ENCODE data around the gene DACT2. TPM values are rescaled to one million over a fixed set of nuclear protein-coding genes. Genes with fewer than 3 reads are reported as not detected.
"Not testable (repeated sequence)": the region's sequence is repeated elsewhere in the genome, so short reads cannot be mapped to it uniquely, and the experiment has no call there.

Gene DACT2
- total RNA-seq, 1 donor from 2014 or later: 2.5 TPM

DNA sequence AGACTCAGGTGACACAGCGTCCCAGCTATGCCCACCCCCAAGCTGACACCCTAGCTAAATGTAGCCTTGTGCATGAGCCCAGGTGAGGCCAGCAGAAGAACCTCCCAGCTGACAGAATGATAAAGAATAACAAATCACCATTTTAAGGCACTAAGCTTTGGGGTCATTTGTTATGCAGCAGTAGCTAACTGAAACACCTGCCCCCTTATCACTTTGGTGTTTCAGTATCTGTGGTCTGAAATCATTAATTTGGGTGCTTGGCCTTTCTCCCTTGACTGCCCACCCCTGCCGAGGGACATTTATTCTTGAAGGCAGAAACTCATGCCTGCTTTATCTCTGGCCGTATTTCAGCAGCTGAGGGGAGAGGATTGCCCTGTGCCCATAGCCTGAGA, 30.0 kb downstream of the DACT2 start:
- DNase-seq (no peak), ATAC-seq (no peak)
- Histone ChIP-seq H3K27me3 (no peaks in the 10 kb centered on the region), H3K9me3 (no peaks in the 10 kb centered on the region), H3K27ac (no peak overlapping the region), H3K4me3 (no peak overlapping the region), H3K36me3 (no peaks in the 10 kb centered on the region), H3K4me1 (no peaks in the 10 kb centered on the region)
- intact Hi-C loops (cut with DNase I): no loop called here
- no peak for TF ChIP-seq CTCF (IDR thresholded peaks at IDR 0.05)

- ATAC-seq (no peak), DNase-seq (no peak)
- Histone ChIP-seq H3K27ac (no peak overlapping the region), H3K4me3 (no peak overlapping the region), H3K9me3 (no peaks in the 10 kb centered on the region), H3K36me3 (no peaks in the 10 kb centered on the region), H3K27me3 (no peaks in the 10 kb centered on the region), H3K4me1 (no peaks in the 10 kb centered on the region)
- no peak for TF ChIP-seq CTCF (IDR thresholded peaks at IDR 0.05)
- intact Hi-C loops (cut with DNase I): no loop called here
Measured at GRCh38 chr6:168288781-168289570, 30.6 kb downstream of the DACT2 start.

GRCh38 chr6:168287460-168287859, 32.1 kb downstream of the DACT2 start:
- H3K4me1 ChIP-seq; H3K9me3 ChIP-seq; DNase-seq; ATAC-seq; H3K27ac ChIP-seq; H3K36me3 ChIP-seq; H3K27me3 ChIP-seq; H3K4me3 ChIP-seq; intact Hi-C loops (cut with DNase I): not testable (repeated sequence)

DNA sequence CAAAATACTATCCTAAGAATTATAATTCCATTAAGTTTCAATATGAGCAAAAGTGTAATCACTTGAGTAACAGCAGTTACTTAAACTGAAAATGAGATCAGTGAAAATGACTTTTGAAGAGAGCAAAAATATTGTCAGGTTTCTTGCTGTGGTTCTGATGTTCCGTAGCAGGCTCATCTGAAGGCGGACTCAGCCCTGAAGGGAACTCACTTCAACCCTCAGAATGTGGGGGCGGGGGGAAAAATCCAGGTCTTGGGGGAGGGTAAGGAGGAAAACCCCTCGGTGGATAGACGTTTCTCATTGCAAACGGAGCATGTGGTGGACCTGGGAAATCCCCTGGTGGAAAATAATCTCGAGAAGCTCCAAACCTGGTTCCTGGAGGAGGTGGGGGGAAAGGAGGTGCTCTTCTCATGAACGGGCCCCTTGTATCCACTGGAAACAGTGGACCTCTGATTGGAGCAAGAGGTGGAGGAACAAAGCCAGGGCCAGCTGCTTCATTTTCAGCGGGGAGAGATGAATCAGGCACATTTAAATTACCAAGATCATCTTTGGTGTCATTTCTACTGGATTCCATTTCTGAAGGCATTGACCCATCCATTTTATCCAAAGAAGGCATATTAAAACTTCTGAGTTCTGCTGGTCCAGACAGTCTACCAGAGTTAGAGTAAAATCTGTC, 32.7 kb downstream of the DACT2 start:
- H3K36me3 ChIP-seq; H3K9me3 ChIP-seq; H3K27ac ChIP-seq; DNase-seq; ATAC-seq; H3K27me3 ChIP-seq; H3K4me3 ChIP-seq; intact Hi-C loops (cut with DNase I); H3K4me1 ChIP-seq: not testable (repeated sequence)

- H3K4me3 ChIP-seq: no peak overlapping the region
- no peaks in the 10 kb centered on the region for H3K36me3 ChIP-seq
- no peaks in the 10 kb centered on the region for H3K27me3 ChIP-seq
- H3K27ac ChIP-seq: no peak overlapping the region
- TF ChIP-seq CTCF (IDR thresholded peaks at IDR 0.05): no peak
- ATAC-seq (no peak), DNase-seq (no peak)
- H3K9me3 ChIP-seq: no peaks in the 10 kb centered on the region
- intact Hi-C loops (cut with DNase I): no loop called here
- no peaks in the 10 kb centered on the region for H3K4me1 ChIP-seq
Measured at GRCh38 chr6:168286116-168286515, 33.5 kb downstream of the DACT2 start.

GRCh38 chr6:168285456-168285855, 34.1 kb downstream of the DACT2 start:
- Histone ChIP-seq H3K9me3 (no peaks in the 10 kb centered on the region), H3K4me3 (no peak overlapping the region), H3K27me3 (no peaks in the 10 kb centered on the region), H3K36me3 (no peaks in the 10 kb centered on the region), H3K27ac (no peak overlapping the region), H3K4me1 (no peaks in the 10 kb centered on the region)
- TF ChIP-seq CTCF (IDR thresholded peaks at IDR 0.05): no peak
- ATAC-seq: no peak
- intact Hi-C loops (cut with DNase I): no loop called here
- DNase-seq: no peak

All from upper lobe of right lung (tissue), 1 donor.